ENCODE data around the gene RHOA. TPM values are rescaled to one million over a fixed set of nuclear protein-coding genes. Genes with fewer than 3 reads are reported as not detected.

Gene RHOA
- total and polyA plus RNA-seq, 10 of the 15 experiments (the other 5 are each of a cell fraction or from before 2014, with no cell fraction given), result 246 to 1,049 (median 515) TPM

DNA sequence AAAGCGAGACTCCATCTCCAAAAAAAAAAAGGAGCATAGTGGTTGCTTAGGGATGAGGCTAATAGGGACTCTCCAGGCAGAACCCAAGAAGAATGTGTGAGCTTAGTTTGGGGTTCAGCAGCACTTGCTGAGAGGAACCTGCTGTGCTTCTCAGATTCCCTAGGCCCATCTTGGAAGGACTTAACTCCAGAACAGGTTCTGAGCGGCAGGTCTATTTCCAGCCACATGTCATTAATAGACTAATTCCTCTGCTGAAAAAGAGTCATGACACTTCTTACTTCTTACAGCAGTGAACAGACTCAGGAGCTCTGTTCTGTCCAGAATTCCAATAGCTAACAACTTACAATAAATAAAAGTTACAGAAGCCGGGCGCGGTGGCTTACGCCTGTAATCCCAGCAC lies 22.5 kb downstream of the RHOA start:
- intact Hi-C loops (cut with micrococcal nuclease; ENCODE audit: unreplicated experiment), result no loop called here
- FAIRE-seq, result no peak
- Histone ChIP-seq H3K4me1 (ENCODE audit: control insufficient read depth, insufficient read depth, low read length) (peaks cover 6% of the 10 kb centered on the region), H3K36me3 (ENCODE audit: control insufficient read depth in 2 of 2, insufficient read depth in 2 of 2, low read length in 1 of 2) (peaks cover 4 to 6% of the 10 kb centered on the region in 2 experiments; a peak in 2 of 4 replicates), H3K27me3 (replicated peaks in 1 of 2; ENCODE audit: control insufficient read depth in 2 of 2, insufficient read depth in 2 of 2, low read length in 1 of 2) (no peaks in the 10 kb centered on the region), H2AFZ (ENCODE audit: control insufficient read depth, low read depth, low read length) (no peak overlapping the region), H3K9ac (ENCODE audit: control insufficient read depth, insufficient read depth, low read length) (no peak overlapping the region), H3K4me2 (ENCODE audit: control insufficient read depth, insufficient read depth) (no peak overlapping the region), H4K20me1 (ENCODE audit: control insufficient read depth, insufficient read depth) (peaks cover 8% of the 10 kb centered on the region; the same call in 1 of the 2 replicates), H3K4me3 (no peak overlapping the region), H3K79me2 (ENCODE audit: control insufficient read depth, insufficient read depth, low read length) (peaks cover 80% of the 10 kb centered on the region), H3K9me3 (replicated peaks; ENCODE audit: control insufficient read depth, insufficient read depth, low read length) (peaks cover 2% of the 10 kb centered on the region), H3K27ac (ENCODE audit: control insufficient read depth, insufficient read depth) (no peak overlapping the region)
- ATAC-seq, result no peak
- RAD21 ChIA-PET (ENCODE audit: unreplicated experiment), result interaction anchor here (1.3 kb wide), 1 partner anchor 54 kb away, joined by 4 read pairs; no protein-coding TSS in a partner anchor
- SMC1A ChIA-PET (ENCODE audit: uncharacterized antibody, unreplicated experiment), result interaction anchor here (1.1 to 2.5 kb wide), 6 partner anchors 10 to 49 kb away, joined by 3 to 5 read pairs (median 5); no protein-coding TSS in a partner anchor
- POLR2A ChIA-PET, result interaction anchor here (0.5 to 1.1 kb wide), 5 partner anchors 8 to 81 kb away, joined by 3 to 4 read pairs (median 3); partner anchors contain the start of genes DAG1 and RHOA
- CTCF ChIA-PET, result interaction anchor here (0.6 kb wide), 1 partner anchor 17 kb away, joined by 3 read pairs; no protein-coding TSS in a partner anchor
- WGBS (ENCODE audit: insufficient coverage, insufficient replicate concordance, low lambda C conversion rate, missing lambda C conversion rate), result 95% methylated on average over 5 of the region's 6 CpGs
- DNase-seq (ENCODE audit: low read depth, low spot score), result no peak
- in situ Hi-C loops (cut with MboI), result no loop called here
- no TSS peak for BruUV-seq (replicated peaks)
- TF ChIP-seq EED (IDR thresholded peaks at IDR 0.05; ENCODE audit: low read depth) (no peak), IKZF1 (conservative IDR thresholded peaks at IDR 0.05) (no peak), BCL11A (IDR thresholded peaks at IDR 0.05; ENCODE audit: low read depth, low read length) (no peak), NR2C1 (IDR thresholded peaks at IDR 0.05) (no peak), CHD4 (IDR thresholded peaks at IDR 0.05) (no peak), POLR2AphosphoS5 (IDR thresholded peaks at IDR 0.05; ENCODE audit: low read length) (no peak), CBX5 (IDR thresholded peaks at IDR 0.05; ENCODE audit: low read depth) (no peak), IKZF2 (IDR thresholded peaks at IDR 0.05) (no peak), RBBP5 (conservative IDR thresholded peaks at IDR 0.05) (no peak), MXI1 (IDR thresholded peaks at IDR 0.05; ENCODE audit: low read depth, low read length) (no peak), SUPT20H (IDR thresholded peaks at IDR 0.05; ENCODE audit: borderline replicate concordance, control insufficient read depth, low read depth, low read length) (no peak), ZNF274 (IDR thresholded peaks at IDR 0.05; ENCODE audit: insufficient read depth, insufficient read length) (no peak)
- TF ChIP-seq, protein P1, sequence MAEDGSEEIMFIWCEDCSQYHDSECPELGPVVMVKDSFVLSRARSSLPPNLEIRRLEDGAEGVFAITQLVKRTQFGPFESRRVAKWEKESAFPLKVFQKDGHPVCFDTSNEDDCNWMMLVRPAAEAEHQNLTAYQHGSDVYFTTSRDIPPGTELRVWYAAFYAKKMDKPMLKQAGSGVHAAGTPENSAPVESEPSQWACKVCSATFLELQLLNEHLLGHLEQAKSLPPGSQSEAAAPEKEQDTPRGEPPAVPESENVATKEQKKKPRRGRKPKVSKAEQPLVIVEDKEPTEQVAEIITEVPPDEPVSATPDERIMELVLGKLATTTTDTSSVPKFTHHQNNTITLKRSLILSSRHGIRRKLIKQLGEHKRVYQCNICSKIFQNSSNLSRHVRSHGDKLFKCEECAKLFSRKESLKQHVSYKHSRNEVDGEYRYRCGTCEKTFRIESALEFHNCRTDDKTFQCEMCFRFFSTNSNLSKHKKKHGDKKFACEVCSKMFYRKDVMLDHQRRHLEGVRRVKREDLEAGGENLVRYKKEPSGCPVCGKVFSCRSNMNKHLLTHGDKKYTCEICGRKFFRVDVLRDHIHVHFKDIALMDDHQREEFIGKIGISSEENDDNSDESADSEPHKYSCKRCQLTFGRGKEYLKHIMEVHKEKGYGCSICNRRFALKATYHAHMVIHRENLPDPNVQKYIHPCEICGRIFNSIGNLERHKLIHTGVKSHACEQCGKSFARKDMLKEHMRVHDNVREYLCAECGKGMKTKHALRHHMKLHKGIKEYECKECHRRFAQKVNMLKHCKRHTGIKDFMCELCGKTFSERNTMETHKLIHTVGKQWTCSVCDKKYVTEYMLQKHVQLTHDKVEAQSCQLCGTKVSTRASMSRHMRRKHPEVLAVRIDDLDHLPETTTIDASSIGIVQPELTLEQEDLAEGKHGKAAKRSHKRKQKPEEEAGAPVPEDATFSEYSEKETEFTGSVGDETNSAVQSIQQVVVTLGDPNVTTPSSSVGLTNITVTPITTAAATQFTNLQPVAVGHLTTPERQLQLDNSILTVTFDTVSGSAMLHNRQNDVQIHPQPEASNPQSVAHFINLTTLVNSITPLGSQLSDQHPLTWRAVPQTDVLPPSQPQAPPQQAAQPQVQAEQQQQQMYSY (CRISPR knock-in tag; IDR thresholded peaks at IDR 0.05), result no peak
- TF ChIP-seq, protein P2, sequence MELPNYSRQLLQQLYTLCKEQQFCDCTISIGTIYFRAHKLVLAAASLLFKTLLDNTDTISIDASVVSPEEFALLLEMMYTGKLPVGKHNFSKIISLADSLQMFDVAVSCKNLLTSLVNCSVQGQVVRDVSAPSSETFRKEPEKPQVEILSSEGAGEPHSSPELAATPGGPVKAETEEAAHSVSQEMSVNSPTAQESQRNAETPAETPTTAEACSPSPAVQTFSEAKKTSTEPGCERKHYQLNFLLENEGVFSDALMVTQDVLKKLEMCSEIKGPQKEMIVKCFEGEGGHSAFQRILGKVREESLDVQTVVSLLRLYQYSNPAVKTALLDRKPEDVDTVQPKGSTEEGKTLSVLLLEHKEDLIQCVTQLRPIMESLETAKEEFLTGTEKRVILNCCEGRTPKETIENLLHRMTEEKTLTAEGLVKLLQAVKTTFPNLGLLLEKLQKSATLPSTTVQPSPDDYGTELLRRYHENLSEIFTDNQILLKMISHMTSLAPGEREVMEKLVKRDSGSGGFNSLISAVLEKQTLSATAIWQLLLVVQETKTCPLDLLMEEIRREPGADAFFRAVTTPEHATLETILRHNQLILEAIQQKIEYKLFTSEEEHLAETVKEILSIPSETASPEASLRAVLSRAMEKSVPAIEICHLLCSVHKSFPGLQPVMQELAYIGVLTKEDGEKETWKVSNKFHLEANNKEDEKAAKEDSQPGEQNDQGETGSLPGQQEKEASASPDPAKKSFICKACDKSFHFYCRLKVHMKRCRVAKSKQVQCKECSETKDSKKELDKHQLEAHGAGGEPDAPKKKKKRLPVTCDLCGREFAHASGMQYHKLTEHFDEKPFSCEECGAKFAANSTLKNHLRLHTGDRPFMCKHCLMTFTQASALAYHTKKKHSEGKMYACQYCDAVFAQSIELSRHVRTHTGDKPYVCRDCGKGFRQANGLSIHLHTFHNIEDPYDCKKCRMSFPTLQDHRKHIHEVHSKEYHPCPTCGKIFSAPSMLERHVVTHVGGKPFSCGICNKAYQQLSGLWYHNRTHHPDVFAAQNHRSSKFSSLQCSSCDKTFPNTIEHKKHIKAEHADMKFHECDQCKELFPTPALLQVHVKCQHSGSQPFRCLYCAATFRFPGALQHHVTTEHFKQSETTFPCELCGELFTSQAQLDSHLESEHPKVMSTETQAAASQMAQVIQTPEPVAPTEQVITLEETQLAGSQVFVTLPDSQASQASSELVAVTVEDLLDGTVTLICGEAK (IDR thresholded peaks at IDR 0.05; ENCODE audit: borderline replicate concordance), result no peak
